Measurements from ENCODE around the gene HES5. TPM values are rescaled to one million over a fixed set of nuclear protein-coding genes. Genes with fewer than 3 reads are reported as not detected.

The HES5 gene
- total and polyA plus RNA-seq, 2 of the 4 experiments (the other 2 are of a cell fraction) = not detected

DNA sequence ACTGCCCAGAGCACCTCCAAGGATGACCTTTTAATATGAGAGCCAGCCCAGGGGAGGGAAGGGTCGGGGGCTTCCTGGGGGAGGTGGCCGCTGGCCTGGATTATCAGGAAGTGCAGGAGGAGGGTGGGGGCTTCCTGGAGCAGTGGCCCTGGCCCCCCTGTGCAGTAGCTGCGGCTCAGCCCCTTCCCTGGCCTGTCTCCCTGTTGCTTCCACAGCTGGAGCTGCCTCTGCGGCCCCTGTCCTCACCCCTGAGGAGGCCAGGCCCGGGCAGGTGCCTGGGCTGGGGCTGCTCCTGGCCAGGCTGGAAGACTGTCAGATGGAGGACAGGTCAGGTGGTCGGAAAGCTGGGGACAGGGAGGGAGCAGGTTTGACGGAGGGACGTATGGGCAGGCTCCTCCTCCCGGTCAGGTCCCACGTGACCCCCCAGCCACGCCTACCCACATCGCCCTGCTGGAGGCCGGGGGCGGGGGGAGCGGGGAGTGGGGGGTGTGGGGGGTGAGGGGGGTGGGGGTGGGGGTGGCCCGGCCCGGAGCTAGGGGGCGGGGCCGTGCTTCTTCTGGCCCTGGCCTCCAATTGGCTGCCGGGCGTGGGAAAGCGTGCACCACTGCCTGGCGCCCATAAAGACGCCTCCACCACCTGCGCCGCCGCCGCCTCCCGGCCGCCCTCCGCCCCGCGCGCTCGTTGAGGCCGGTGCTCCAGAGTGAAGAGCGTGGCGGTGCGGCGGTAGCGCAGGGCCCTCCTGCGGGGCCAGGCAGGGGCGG lies 15.9 kb upstream of the HES5 start:
- Histone ChIP-seq H2BK15ac (ENCODE audit: low read depth, low read length) (no peak overlapping the region; the same call in 2 of the 3 replicates), H4K8ac (ENCODE audit: low read depth in 2 of 2, low read length in 2 of 2) (peak overlapping the region in 1 of 2 experiments; percentile 71; a peak in 2 of 4 replicates), H2AK9ac (replicated peaks; ENCODE audit: low read depth, low read length, poor library complexity) (peak overlapping the region; percentile 98), H3K9me3 (ENCODE audit: control insufficient read depth, insufficient read depth, low read length) (no peaks in the 10 kb centered on the region), H2BK20ac (ENCODE audit: low read depth, low read length) (no peak overlapping the region), H4K91ac (ENCODE audit: insufficient read depth, low read depth, low read length) (no peak overlapping the region; the same call in 1 of the 2 replicates), H3K27me3 (ENCODE audit: control insufficient read depth, insufficient read depth, low read length) (peaks cover 2% of the 10 kb centered on the region; the same call in 1 of the 2 replicates), H3K79me1 (ENCODE audit: low read depth in 1 of 2, low read length in 2 of 2) (peaks cover 0 to 10% of the 10 kb centered on the region in 2 experiments; a peak in 1 of 4 replicates), H3K4ac (ENCODE audit: low read depth, low read length) (peak overlapping the region; percentile 77), H3K4me1 (ENCODE audit: control insufficient read depth, insufficient read depth, low read length) (peaks cover 10% of the 10 kb centered on the region), H2AK5ac (ENCODE audit: low read depth, low read length) (no peak overlapping the region), H3K9me1 (ENCODE audit: insufficient read depth, low read length) (no peaks in the 10 kb centered on the region), H4K5ac (ENCODE audit: low read depth, low read length) (no peak overlapping the region), H2BK5ac (ENCODE audit: low read depth, low read length, poor library complexity, severe bottlenecking) (peak overlapping the region; percentile 35), H4K20me1 (ENCODE audit: insufficient read depth, low read length) (0 out of 2 replicates have a peak, but pooled peaks cover 3% of the 10 kb centered on the region), H3K56ac (ENCODE audit: extremely low read depth, insufficient read depth, low read length) (peak overlapping the region; percentile 17; the same call in 1 of the 2 replicates), H2AFZ (replicated peaks; ENCODE audit: low read length, poor library complexity) (peak overlapping the region; percentile 96), H2BK120ac (ENCODE audit: low read depth, low read length) (peak overlapping the region; percentile 32; the same call in 1 of the 2 replicates), H3K23ac (ENCODE audit: low read depth, low read length) (no peak overlapping the region), H3K18ac (ENCODE audit: low read depth, low read length) (no peak overlapping the region), H3K9ac (ENCODE audit: low read depth, low read length) (no peak overlapping the region), H3K36me3 (ENCODE audit: control insufficient read depth, insufficient read depth, low read length) (no peaks in the 10 kb centered on the region), H3K27ac (ENCODE audit: insufficient read depth, low read length) (no peak overlapping the region; the same call in 1 of the 2 replicates), H3K14ac (replicated peaks; ENCODE audit: low read depth, low read length) (peak overlapping the region; percentile 94; the same call in 1 of the 2 replicates), H3K4me3 (ENCODE audit: insufficient read depth, low read depth, low read length) (peak overlapping the region; percentile 40), H3K4me2 (ENCODE audit: low read depth, low read length) (peak overlapping the region; percentile 83)
- TF ChIP-seq USF2 (IDR thresholded peaks at IDR 0.05; ENCODE audit: low read depth, low read length) (peak; percentile 91), MAZ (IDR thresholded peaks at IDR 0.05; ENCODE audit: borderline replicate concordance, low read depth, low read length) (peak; percentile 32; the same call in 1 of the 2 replicates), MAFK (IDR thresholded peaks at IDR 0.05; ENCODE audit: low read depth, low read length) (no peak)
- peak; percentile 65 for ATAC-seq (ENCODE audit: low read depth)
- in situ Hi-C loops (cut with MboI; ENCODE audit: low sequenced_read_pairs) (loop anchor here (25.0 kb wide), 1 partner anchor 359 kb away; the partner anchor contains the start of gene FAAP20), intact Hi-C loops (cut with micrococcal nuclease) (loop anchor here (1.0 to 5.0 kb wide), 2 partner anchors 87 to 114 kb away; no protein-coding TSS in a partner anchor), dilution Hi-C loops (cut with HindIII; ENCODE audit: low sequenced_read_pairs, unreplicated experiment) (no loop called here)
- 7% methylated on average over 6 of the region's 43 CpGs; no CpG with 5 or more reads in 1 of the 2 experiments for WGBS, 2 experiments (ENCODE audit: extremely low coverage in 2 of 2, insufficient read length in 1 of 2)
- BruUV-seq (replicated peaks) = no TSS peak
- ChIA-PET POLR2A (ENCODE audit: unreplicated experiment) (no interaction called here), CTCF (interaction anchor here (0.7 kb wide), 1 partner anchor 116 kb away, joined by 3 read pairs; no protein-coding TSS in a partner anchor)
- peak; percentile 66 for DNase-seq
